ENCODE data around the gene PCDH19. TPM values are rescaled to one million over a fixed set of nuclear protein-coding genes. Genes with fewer than 3 reads are reported as not detected.

Gene PCDH19, protein sequence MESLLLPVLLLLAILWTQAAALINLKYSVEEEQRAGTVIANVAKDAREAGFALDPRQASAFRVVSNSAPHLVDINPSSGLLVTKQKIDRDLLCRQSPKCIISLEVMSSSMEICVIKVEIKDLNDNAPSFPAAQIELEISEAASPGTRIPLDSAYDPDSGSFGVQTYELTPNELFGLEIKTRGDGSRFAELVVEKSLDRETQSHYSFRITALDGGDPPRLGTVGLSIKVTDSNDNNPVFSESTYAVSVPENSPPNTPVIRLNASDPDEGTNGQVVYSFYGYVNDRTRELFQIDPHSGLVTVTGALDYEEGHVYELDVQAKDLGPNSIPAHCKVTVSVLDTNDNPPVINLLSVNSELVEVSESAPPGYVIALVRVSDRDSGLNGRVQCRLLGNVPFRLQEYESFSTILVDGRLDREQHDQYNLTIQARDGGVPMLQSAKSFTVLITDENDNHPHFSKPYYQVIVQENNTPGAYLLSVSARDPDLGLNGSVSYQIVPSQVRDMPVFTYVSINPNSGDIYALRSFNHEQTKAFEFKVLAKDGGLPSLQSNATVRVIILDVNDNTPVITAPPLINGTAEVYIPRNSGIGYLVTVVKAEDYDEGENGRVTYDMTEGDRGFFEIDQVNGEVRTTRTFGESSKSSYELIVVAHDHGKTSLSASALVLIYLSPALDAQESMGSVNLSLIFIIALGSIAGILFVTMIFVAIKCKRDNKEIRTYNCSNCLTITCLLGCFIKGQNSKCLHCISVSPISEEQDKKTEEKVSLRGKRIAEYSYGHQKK (N-terminal part only)
- total RNA-seq = under 0.01 and 0.12 TPM in 2 replicates

DNA sequence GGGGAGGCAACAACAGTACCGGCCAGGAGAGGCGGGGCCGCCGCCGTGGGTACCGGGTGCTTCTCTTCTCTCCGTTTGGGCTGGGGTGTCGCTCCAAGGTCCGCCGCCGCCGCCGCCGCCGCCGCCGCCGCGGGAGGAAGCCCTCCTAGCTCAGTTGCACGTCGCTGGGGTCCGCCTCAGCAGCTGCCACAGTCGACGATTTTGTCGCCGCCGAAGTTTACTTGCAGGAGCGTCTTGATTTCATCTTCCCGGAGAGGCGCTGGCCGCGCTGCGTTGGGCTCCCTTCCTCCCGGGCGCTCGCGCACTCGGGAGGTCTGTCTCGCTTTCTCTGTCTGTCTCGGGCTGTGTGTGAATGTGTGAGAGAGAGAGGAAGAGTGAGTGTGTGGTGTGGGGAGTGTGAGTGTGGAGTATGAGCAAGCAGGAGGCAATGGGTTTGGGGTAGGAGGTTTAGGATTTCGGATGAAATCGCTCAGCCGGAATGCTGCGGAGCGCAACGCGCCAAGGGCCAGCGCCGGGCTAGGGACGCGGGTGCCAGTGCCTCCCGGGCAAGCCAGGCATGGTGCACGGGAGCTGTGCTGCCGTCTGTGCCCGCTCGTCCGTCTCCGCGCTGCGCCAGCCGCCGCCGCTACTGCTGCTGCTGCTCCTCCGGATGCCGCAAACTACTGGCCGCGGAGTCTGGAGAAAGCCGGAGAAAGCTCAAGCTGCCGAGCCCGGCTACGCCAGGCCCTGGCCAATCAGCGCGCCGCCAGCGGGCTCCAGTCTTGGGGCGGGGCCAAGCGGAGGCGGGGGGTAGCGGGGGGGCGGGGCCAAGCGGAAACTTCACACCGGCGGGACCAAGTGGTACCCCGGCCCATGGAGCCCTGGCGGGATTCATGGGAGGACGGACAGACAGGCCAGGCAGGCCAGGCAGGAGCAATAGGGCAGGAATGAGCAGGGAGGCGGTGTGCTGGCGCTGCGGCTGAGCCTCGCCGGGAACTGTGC lies at the start of gene PCDH19:
PCDH19 (minus strand) TSS at position 664 of the 981 bp plus-strand sequence. CDS start 1,676 bp downstream, outside the sequence.

Other genes starting within 250 kb of the PCDH19 start
- gene TNMD, start 174.7 kb upstream of the PCDH19 start, total RNA-seq = not detected in 2 replicates
- gene TSPAN6, start 226.5 kb upstream of the PCDH19 start, total RNA-seq = 22.0 and 39.2 TPM in 2 replicates
- 19.8 and 58.2 TPM in 2 replicates for gene SRPX2, start 233.9 kb upstream of the PCDH19 start, total RNA-seq